ENCODE data around the gene ZNF90. TPM values are rescaled to one million over a fixed set of nuclear protein-coding genes. Genes with fewer than 3 reads are reported as not detected.
"Not testable (repeated sequence)": the region's sequence is repeated elsewhere in the genome, so short reads cannot be mapped to it uniquely, and the experiment has no call there.

The ZNF90 gene
- total RNA-seq, 1 experiment from 2014 or later = not detected

GRCh38 chr19:20079476-20079875 is 1.7 kb downstream of the ZNF90 start:
- Histone ChIP-seq H3K79me2 (ENCODE audit: low read length) (no peaks in the 10 kb centered on the region), H3K27me3 (ENCODE audit: low read length) (no peaks in the 10 kb centered on the region), H3K9me2 (replicated peaks; ENCODE audit: low read length) (no peaks in the 10 kb centered on the region), H3K4me1 (ENCODE audit: insufficient read depth, low read length) (no peaks in the 10 kb centered on the region), H3K4me3 (ENCODE audit: low read length) (no peak overlapping the region), H3K27ac (ENCODE audit: low read length) (no peak overlapping the region), H3F3A (ENCODE audit: low read length, unreplicated experiment) (no peaks in the 10 kb centered on the region), H3K4me2 (ENCODE audit: low read length) (no peak overlapping the region), H3K36me3 (ENCODE audit: low read depth, low read length) (no peaks in the 10 kb centered on the region), H3K9me3 (ENCODE audit: low read length) (0 out of 2 replicates have a peak, but pooled peaks cover 11% of the 10 kb centered on the region), H3K9ac (ENCODE audit: low read length) (no peak overlapping the region), H4K20me1 (ENCODE audit: low read length) (no peaks in the 10 kb centered on the region), H2AFZ (ENCODE audit: low read length) (no peak overlapping the region)
- ChIA-PET POLR2A (ENCODE audit: unreplicated experiment) (no interaction called here), CTCF (no interaction called here)
- ATAC-seq (no peak), DNase-seq (no peak)
- no peak for TF ChIP-seq CTCF (conservative IDR thresholded peaks at IDR 0.05; ENCODE audit: low read depth, low read length)
- no peak for TF ChIP-seq EZH2phosphoT487 (IDR thresholded peaks at IDR 0.05; ENCODE audit: borderline replicate concordance, low read length)
- TF ChIP-seq EZH2 (IDR thresholded peaks at IDR 0.05; ENCODE audit: low read length, unreplicated experiment) = no peak
- intact Hi-C loops (cut with micrococcal nuclease) = no loop called here
- BruUV-seq (replicated peaks) = no TSS peak

DNA sequence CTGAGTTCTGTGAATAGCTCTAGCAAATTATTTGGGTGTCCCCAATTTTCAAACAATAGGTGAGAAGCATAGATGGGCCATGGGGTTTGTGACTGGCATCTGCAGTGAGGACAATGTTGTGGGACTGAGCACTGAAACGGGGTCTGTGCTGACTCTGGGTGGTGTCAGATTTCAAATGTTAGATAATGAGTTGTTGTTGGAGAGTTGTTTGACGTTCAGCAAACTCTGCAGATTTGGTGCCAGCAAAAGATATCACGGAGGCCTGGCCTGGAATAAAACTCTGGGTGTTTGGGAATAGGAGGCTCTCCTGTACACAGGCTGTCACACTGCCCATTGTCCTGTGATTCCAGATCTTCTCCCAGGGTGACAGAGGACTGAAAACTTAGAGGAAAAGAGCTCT is 2.9 kb downstream of the ZNF90 start:
- Histone ChIP-seq H3K9me3 (ENCODE audit: low read length) (peaks cover 11% of the 10 kb centered on the region; the same call in 1 of the 2 replicates), H3K36me3 (ENCODE audit: low read depth, low read length) (no peaks in the 10 kb centered on the region; the same call in 1 of the 2 replicates), H3K79me2 (ENCODE audit: low read length) (no peaks in the 10 kb centered on the region), H3F3A (ENCODE audit: low read length, unreplicated experiment) (no peaks in the 10 kb centered on the region), H3K4me1 (ENCODE audit: insufficient read depth, low read length) (no peaks in the 10 kb centered on the region), H3K9ac (ENCODE audit: low read length) (no peak overlapping the region), H3K4me2 (ENCODE audit: low read length) (no peak overlapping the region), H3K4me3 (ENCODE audit: low read length) (no peak overlapping the region), H4K20me1 (ENCODE audit: low read length) (no peaks in the 10 kb centered on the region), H2AFZ (ENCODE audit: low read length) (no peak overlapping the region), H3K27ac (ENCODE audit: low read length) (no peak overlapping the region), H3K27me3 (ENCODE audit: low read length) (no peaks in the 10 kb centered on the region), H3K9me2 (replicated peaks; ENCODE audit: low read length) (no peaks in the 10 kb centered on the region)
- intact Hi-C loops (cut with micrococcal nuclease) = no loop called here
- ChIA-PET CTCF (no interaction called here), POLR2A (ENCODE audit: unreplicated experiment) (no interaction called here)
- ATAC-seq = no peak
- BruUV-seq (replicated peaks) = no TSS peak
- no peak for DNase-seq
- TF ChIP-seq CTCF (conservative IDR thresholded peaks at IDR 0.05; ENCODE audit: low read depth, low read length) (no peak), EZH2 (IDR thresholded peaks at IDR 0.05; ENCODE audit: low read length, unreplicated experiment) (no peak), EZH2phosphoT487 (IDR thresholded peaks at IDR 0.05; ENCODE audit: borderline replicate concordance, low read length) (no peak)

DNA sequence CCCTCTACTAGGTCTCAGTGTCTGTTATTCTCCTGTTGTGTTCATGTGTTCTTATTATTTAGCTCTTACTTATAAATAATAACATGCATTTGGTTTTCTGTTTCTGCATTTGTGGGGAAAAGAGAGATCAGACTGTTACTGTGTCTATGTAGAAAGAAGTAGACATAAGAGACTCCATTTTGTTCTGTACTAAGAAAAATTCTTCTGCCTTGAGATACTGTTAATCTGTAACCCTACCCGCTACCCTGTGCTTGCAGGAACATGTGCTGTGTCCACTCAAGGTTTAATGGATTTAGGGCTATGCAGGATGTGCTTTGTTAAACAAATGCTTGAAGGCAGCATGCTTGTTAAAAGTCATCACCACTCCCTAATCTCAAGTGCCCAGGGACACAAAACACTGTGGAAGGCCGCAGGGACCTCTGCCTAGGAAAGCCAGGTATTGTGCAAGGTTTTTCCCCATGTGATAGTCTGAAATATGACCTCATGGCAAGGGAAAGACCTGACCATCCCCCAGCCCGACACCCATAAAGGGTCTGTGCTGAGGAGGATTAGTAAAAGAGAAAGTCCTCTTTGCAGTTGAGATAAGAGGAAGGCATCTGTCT is 4.5 kb downstream of the ZNF90 start:
- intact Hi-C loops (cut with micrococcal nuclease); H2AFZ ChIP-seq (ENCODE audit: low read length); DNase-seq; H3F3A ChIP-seq (ENCODE audit: low read length, unreplicated experiment); H3K4me3 ChIP-seq (ENCODE audit: low read length); POLR2A ChIA-PET (ENCODE audit: unreplicated experiment); H3K79me2 ChIP-seq (ENCODE audit: low read length); H3K9ac ChIP-seq (ENCODE audit: low read length); H3K27ac ChIP-seq (ENCODE audit: low read length); ATAC-seq; H3K36me3 ChIP-seq (ENCODE audit: low read depth, low read length); H3K27me3 ChIP-seq (ENCODE audit: low read length); H3K9me2 ChIP-seq (replicated peaks; ENCODE audit: low read length); H4K20me1 ChIP-seq (ENCODE audit: low read length); H3K4me1 ChIP-seq (ENCODE audit: insufficient read depth, low read length); H3K4me2 ChIP-seq (ENCODE audit: low read length); CTCF ChIA-PET; BruUV-seq (replicated peaks): not testable (repeated sequence)
- H3K9me3 ChIP-seq (ENCODE audit: low read length) = peaks cover 14% of the 10 kb centered on the region; the same call in 1 of the 2 replicates

GRCh38 chr19:20082876-20083275 is 5.1 kb downstream of the ZNF90 start:
- H3K4me1 ChIP-seq (ENCODE audit: insufficient read depth, low read length); H3F3A ChIP-seq (ENCODE audit: low read length, unreplicated experiment); POLR2A ChIA-PET (ENCODE audit: unreplicated experiment); H2AFZ ChIP-seq (ENCODE audit: low read length); BruUV-seq (replicated peaks); H3K9me2 ChIP-seq (replicated peaks; ENCODE audit: low read length); DNase-seq; H3K36me3 ChIP-seq (ENCODE audit: low read depth, low read length); H3K9ac ChIP-seq (ENCODE audit: low read length); H3K27me3 ChIP-seq (ENCODE audit: low read length); intact Hi-C loops (cut with micrococcal nuclease); ATAC-seq; H4K20me1 ChIP-seq (ENCODE audit: low read length); CTCF ChIA-PET; H3K4me3 ChIP-seq (ENCODE audit: low read length); H3K4me2 ChIP-seq (ENCODE audit: low read length); H3K27ac ChIP-seq (ENCODE audit: low read length); H3K79me2 ChIP-seq (ENCODE audit: low read length): not testable (repeated sequence)
- peaks cover 14% of the 10 kb centered on the region; the same call in 1 of the 2 replicates for H3K9me3 ChIP-seq (ENCODE audit: low read length)
